Fibroblast of the aortic adventitia (primary cell): ENCODE data around the gene PSKH1. TPM values are rescaled to one million over a fixed set of nuclear protein-coding genes. Genes with fewer than 3 reads are reported as not detected.

Experiments used
- DNase-seq: peaks from one replicate; pipeline ENCODE4 v3.0.0-alpha.2; 2010; ENCODE audit warnings: low read depth
- H3K4me3 ChIP-seq: 2 replicates; pipeline ENCODE4 v1.5.1; 2011; ENCODE audit warnings: low read depth, mild to moderate bottlenecking, control low read depth, low read length, moderate library complexity
- CTCF ChIP-seq: IDR thresholded peaks from 2 replicates; pipeline ENCODE4 v1.5.1; 2011; ENCODE audit warnings: mild to moderate bottlenecking, low read length, control low read depth, inconsistent platforms; ENCODE audit not compliant: insufficient read depth
- total RNA-seq: library from RNA; depleted of rRNA; stranded (reverse); fragments of >200 nt; gene quantifications from 2 replicates; pipeline ENCODE4 v1.2.3, GENCODE V29; 2012; ENCODE audit warnings: low replicate concordance

Gene PSKH1
- total RNA-seq, 1 donor, result 19.8 TPM

- no peak for TF ChIP-seq CTCF
- no peak overlapping the region for H3K4me3 ChIP-seq
- no peak for DNase-seq
Measured at GRCh38 chr16:67915831-67916723, 23.0 kb downstream of the PSKH1 start.

GRCh38 chr16:67917140-67917851 is 24.2 kb downstream of the PSKH1 start:
- peak; percentile 42 for DNase-seq
- TF ChIP-seq CTCF, result no peak
- H3K4me3 ChIP-seq, result no peak overlapping the region

GRCh38 chr16:67917852-67918236 is 24.8 kb downstream of the PSKH1 start:
- peak; percentile 39 for DNase-seq
- H3K4me3 ChIP-seq, result no peak overlapping the region
- TF ChIP-seq CTCF, result no peak

- no peak for DNase-seq
- H3K4me3 ChIP-seq, result no peak overlapping the region
Measured at GRCh38 chr16:67919622-67920221, 26.7 kb downstream of the PSKH1 start.

GRCh38 chr16:67922221-67922620 is 29.2 kb downstream of the PSKH1 start:
- no peak for TF ChIP-seq CTCF
- DNase-seq, result no peak
- no peak overlapping the region for H3K4me3 ChIP-seq

More at GRCh38 chr16:67919622-67920221, 26.7 kb downstream of the PSKH1 start:
- TF ChIP-seq CTCF, result no peak

- H3K4me3 ChIP-seq, result no peak overlapping the region
- no peak for DNase-seq
Measured at GRCh38 chr16:67922740-67923139, 29.7 kb downstream of the PSKH1 start.

More at GRCh38 chr16:67922740-67923139, 29.7 kb downstream of the PSKH1 start:
- TF ChIP-seq CTCF, result no peak
